Neuron (in vitro differentiated cells): ENCODE measurements around the gene CWC22.
"Not testable (repeated sequence)": the region's sequence is repeated elsewhere in the genome, so short reads cannot be mapped to it uniquely, and the experiment has no call there.

ENCODE experiments used
- H2AFZ ChIP-seq: one replicate; pipeline ENCODE4 v1.6.1; 2013; ENCODE audit warnings: low read depth, mild to moderate bottlenecking, inconsistent platforms, low read length, moderate library complexity
- H3K27me3 ChIP-seq: one replicate; pipeline ENCODE4 v1.6.1; 2013; ENCODE audit warnings: low read length; ENCODE audit not compliant: insufficient read depth
- H3K36me3 ChIP-seq: one replicate; pipeline ENCODE4 v1.6.1; 2013; ENCODE audit warnings: low read length; ENCODE audit not compliant: insufficient read depth
- H3K4me1 ChIP-seq: one replicate; pipeline ENCODE4 v1.6.1; 2013; ENCODE audit warnings: low read length; ENCODE audit not compliant: insufficient read depth
- H3K4me3 ChIP-seq: 2 replicates; pipeline ENCODE4 v1.5.1; 2013; ENCODE audit warnings: mild to moderate bottlenecking, low read length, moderate library complexity
- H3K9me3 ChIP-seq: one replicate; pipeline ENCODE4 v1.6.1; 2013; ENCODE audit warnings: low read length

CWC22 gene

DNA sequence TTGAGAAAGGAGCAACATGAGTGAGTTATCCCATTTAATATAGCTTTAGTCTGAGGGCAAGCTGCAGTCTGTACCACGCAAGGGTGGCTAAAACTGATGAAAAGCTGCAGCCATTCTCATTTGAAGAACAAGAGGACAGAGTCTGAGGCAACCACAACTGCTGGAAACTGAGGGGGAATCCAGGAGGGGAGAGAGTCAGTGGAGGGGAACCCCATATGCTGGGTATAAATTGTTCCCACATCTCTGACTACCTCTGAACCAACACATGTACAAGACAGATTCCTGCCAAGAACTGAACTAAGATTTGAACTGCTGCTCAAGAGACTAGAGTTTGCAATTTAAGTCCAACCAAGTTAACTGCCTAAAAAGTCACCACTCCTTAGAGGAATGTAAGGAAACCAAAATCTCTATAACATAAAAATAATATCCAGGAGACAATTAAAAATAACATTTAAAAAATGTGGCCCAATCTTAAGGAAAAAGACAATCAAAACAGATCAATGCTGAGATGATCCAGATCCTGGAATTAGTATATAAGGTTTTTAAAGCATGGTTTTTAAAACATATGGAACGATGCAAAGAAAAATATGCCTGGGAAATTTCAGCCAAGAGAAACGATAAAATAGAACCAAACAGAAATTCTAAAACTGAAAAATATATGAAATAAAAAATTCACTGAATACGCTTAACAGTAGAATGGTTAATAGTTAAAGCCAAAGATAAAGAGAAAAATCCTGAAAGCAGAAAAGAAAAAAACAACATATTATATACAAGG lies 11.2 kb downstream of the CWC22 start:
- Histone ChIP-seq H2AFZ (no peak overlapping the region), H3K36me3 (peaks cover 32% of the 10 kb centered on the region), H3K4me3 (no peak overlapping the region), H3K27me3 (no peaks in the 10 kb centered on the region), H3K4me1 (no peaks in the 10 kb centered on the region), H3K9me3 (no peaks in the 10 kb centered on the region)

DNA sequence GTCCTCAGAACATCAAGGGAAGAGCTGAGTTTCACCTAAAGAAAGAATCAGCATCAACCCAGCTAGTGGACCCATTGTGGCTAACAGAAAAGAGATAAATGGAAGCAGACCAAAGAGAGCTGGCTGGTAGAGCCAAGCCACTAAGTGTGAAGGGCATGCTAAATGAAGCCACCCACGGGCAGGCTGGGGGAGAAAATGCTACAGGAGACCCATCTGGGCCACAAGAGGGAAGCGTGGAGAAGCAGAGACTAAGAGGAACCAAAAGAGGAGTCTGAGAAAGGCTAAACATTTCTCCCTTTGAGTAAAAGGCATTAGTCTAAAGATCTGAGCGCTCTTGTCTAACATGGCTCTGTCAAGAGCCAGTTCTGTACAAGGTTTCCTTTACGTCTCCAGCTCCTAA lies 15.8 kb downstream of the CWC22 start:
- no peaks in the 10 kb centered on the region for H3K9me3 ChIP-seq
- H3K4me1 ChIP-seq: no peaks in the 10 kb centered on the region
- no peak overlapping the region for H3K4me3 ChIP-seq
- H3K36me3 ChIP-seq: peaks cover 41% of the 10 kb centered on the region
- H3K27me3 ChIP-seq: no peaks in the 10 kb centered on the region
- no peak overlapping the region for H2AFZ ChIP-seq

DNA sequence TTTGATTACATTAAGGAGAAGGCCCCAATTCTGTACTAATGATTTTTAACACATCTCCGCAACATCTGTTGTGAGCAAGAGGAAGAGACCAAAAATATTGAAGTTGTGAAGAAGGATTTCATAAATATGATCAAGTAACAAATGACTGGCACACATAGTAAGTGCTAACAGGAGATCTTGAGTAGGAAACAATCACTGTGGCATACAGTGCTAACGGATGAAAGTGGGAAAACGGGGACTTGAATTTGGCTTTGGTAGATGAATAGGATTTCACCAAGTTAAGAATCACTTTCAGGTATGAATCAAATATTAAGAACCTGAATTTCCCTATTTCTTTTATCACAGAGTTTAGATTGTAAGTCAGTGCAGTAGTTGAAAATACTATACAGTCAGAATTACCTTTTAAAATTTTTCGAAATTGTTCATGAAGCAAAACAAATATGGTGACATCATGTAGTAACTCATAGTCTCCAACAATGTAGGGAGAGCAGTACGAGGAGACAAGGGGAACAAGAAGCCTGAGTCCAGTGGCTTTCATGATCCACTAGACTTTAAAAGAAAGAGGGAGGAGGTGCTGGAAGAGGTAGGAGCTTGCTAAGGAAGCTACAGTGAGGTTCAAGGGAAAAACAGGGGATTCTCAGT lies 16.3 kb downstream of the CWC22 start:
- H3K27me3 ChIP-seq: no peaks in the 10 kb centered on the region
- peaks cover 46% of the 10 kb centered on the region for H3K36me3 ChIP-seq
- no peak overlapping the region for H2AFZ ChIP-seq
- H3K4me3 ChIP-seq: no peak overlapping the region
- no peaks in the 10 kb centered on the region for H3K9me3 ChIP-seq
- H3K4me1 ChIP-seq: no peaks in the 10 kb centered on the region

DNA sequence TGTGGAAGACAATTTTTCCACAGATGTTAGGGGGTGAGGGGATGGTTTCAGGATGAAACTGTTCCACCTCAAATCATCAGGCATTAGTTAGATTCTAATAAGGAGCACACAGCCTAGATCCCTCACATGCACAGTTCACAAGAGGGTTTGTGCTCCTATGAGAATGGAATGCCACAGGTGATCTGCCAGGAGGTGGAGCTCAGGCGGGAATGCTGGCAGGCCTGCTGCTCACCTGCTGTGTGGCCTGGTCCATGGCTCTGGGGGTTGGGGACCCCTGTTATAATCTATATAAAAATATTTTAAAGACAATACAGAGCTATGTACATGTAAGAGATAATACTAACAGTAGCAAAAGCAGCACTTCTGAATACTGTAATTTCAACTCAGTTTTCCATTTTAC lies 19.2 kb downstream of the CWC22 start:
- Histone ChIP-seq H3K4me1 (no peaks in the 10 kb centered on the region), H2AFZ (no peak overlapping the region), H3K36me3 (peaks cover 64% of the 10 kb centered on the region), H3K9me3 (no peaks in the 10 kb centered on the region), H3K4me3 (no peak overlapping the region), H3K27me3 (no peaks in the 10 kb centered on the region)

DNA sequence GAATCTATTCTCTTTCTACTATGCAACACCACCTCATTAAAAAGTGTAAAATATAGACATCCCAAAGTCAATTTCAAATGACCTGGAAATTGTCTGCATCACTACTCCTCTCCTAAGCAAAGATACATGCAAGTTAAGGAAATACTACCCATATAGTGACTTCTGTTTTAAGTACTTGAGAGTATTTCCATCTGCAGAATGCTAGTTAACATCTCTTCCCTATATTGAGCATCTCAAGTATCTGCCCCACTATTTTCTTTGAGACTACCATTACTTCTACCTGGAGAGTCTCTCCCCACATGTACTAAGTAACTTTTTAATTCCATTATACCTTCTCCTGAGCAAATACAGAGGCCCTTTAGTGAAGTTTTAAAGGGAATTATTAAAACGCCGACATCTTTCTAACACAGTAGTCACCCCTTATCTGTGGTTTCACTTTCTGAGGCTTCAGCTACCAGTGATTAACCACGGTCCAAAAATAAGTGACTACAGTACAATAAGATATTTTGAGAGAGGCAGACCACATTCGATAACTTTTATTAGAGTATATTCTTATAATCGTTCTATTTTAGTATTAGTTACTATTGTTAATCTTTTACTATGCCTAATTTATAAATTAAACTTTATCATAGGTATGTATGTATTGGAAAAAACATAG lies 21.8 kb downstream of the CWC22 start:
- no peaks in the 10 kb centered on the region for H3K9me3 ChIP-seq
- H3K4me1 ChIP-seq: no peaks in the 10 kb centered on the region
- no peaks in the 10 kb centered on the region for H3K27me3 ChIP-seq
- no peak overlapping the region for H3K4me3 ChIP-seq
- H2AFZ ChIP-seq: no peak overlapping the region
- peaks cover 67% of the 10 kb centered on the region for H3K36me3 ChIP-seq

DNA sequence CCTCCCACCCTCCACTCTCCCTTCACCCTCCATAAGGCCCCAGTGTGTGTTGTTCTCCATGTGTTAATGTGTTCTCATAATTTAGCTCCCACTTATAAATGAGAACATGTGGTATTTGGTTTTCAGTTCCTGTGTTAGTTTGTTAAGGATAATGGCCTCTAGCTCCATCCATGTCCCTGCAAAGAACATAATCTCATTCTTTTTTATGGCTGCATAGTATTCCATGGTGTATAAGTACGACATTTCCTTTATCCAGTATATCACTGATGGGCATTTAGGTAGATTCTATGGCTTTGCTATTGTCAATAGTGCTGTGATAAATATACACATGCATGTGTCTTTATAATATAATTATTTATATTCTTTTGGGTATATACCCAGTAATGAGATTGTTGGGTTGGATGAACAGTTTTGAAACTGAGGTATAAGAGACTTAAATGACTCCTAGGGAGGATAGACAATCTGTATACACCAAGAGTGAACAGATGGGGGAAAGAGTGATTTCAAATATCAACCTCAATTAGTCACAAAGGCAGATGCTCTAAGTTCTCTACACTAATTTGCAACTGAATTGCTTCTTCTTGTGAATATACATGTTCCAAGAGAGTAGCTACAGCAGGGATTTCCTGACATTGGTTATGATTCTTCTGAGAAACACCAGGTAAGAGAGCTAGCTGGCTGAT lies 23.7 kb downstream of the CWC22 start:
- Histone ChIP-seq H3K36me3 (peaks cover 79% of the 10 kb centered on the region), H2AFZ (no peak overlapping the region), H3K9me3 (no peaks in the 10 kb centered on the region), H3K27me3 (no peaks in the 10 kb centered on the region), H3K4me1 (no peaks in the 10 kb centered on the region), H3K4me3 (no peak overlapping the region)

DNA sequence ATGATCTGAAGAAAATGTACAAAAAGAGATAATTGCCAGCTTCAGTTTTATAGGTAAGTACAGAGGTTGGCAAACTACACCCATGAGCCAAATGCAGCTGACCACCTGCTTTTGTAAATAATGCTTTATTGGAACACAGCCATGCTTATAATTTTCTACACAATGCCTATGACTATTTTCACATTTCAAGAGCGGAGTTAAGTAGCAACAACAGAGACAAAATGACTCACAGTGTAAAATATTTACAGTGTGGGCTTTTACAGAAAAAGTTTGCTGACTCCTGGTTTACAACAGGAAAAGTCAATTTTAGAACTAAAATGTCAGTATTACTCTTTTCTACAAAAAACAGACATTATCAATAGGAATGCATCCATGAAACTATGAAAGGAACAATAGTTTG lies 26.0 kb downstream of the CWC22 start:
- H2AFZ ChIP-seq: no peak overlapping the region
- no peak overlapping the region for H3K4me3 ChIP-seq
- H3K9me3 ChIP-seq: peaks cover 3% of the 10 kb centered on the region
- H3K36me3 ChIP-seq: peaks cover 76% of the 10 kb centered on the region
- no peaks in the 10 kb centered on the region for H3K27me3 ChIP-seq
- H3K4me1 ChIP-seq: no peaks in the 10 kb centered on the region

DNA sequence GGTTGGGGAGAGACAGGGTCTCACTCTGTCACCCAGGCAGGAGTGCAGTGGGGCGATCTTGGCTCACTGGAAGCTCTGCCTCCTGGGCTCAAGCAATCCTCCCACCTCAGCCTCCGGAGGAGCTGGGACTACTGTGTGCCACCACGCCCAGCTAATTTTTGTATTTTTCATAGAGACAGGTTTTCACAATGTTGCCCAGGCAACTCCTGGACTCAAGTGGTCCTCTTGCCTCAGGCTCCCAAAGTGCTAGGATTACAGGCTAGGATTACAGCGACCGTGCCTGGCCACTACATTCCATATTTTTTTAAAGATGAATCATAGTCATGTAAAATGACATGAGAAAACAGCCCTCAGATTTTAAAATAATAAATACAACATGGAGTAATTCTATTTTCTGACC lies 32.3 kb downstream of the CWC22 start:
- Histone ChIP-seq H3K36me3 (peaks cover 64% of the 10 kb centered on the region), H3K4me1 (no peaks in the 10 kb centered on the region), H3K4me3 (no peak overlapping the region), H2AFZ (no peak overlapping the region), H3K27me3 (no peaks in the 10 kb centered on the region), H3K9me3 (peaks cover 3% of the 10 kb centered on the region)

DNA sequence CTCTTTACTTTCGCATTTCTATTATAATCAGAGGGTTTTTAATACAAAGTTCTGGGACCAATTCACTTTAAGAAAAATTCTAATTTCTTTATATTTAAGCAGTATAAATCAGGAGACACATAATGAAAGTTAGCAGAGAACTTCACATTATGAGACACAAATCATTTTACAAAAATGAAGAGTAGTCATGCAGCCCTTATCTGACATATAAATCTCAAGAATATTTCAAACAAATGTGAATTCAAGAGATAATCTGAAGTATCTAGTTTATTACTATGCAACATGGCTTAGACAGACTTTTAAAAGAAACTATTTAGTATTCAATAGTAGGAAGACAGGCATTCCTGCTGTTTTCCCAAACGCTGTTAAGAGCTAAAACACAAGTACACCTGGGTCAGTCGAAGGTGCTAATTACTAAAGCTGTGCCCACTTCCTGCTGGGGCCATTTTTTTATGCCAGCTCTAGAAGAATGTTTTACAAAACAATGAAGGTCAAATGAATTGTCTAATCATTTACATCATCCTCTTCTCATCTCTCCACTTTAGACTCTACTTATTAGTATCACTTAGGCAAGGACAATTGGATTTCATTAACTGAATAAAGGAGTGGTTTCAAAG lies 40.2 kb downstream of the CWC22 start:
- H3K4me1 ChIP-seq: peaks cover 6% of the 10 kb centered on the region
- no peak overlapping the region for H3K4me3 ChIP-seq
- no peak overlapping the region for H2AFZ ChIP-seq
- H3K9me3 ChIP-seq: no peaks in the 10 kb centered on the region
- peaks cover 63% of the 10 kb centered on the region for H3K36me3 ChIP-seq
- H3K27me3 ChIP-seq: no peaks in the 10 kb centered on the region

DNA sequence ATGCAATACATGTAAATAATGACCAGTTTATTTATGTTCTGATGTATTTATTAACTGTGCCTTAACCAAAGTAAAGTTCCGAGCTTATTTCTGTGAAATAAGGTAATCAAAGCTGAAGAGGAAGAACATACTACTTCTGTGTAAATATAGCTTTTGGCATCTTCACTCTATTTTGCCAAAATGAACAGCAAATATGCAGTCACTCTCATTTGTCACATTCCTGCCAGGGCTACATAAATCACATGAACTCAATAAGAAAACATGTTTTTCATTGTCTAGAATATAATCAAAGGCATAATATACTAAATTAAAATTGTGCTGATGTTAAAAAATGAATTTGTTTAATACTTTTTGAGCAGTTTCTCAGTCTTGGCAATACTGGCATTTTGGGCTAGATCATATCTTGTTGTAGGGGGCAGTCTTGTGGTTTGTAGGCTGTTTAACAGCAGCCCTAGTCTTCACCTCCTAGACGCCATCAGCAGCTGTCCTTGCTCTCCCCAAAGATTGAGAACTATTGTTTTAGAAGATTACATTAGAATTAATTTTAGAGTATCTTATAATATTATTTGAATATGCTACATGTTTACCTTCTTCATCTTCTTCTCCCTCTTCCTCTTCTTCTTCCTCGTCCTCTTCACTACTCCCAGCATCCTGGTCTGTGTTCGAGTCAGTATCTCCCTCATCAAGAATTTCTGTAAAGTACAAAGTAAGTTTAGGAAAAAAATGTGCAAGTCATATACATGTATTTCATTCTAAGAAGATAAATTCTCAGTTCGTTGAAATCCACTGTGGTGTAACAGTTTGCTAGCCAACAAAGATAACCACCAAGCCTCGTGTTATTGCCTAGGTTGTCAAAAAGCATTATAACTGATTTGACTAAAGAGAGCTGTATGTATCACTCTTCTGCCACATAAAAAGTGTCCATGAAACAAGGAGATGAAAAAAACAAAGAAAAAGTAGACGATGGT lies 41.5 kb downstream of the CWC22 start:
- H3K36me3 ChIP-seq: peaks cover 56% of the 10 kb centered on the region
- no peak overlapping the region for H3K4me3 ChIP-seq
- H3K9me3 ChIP-seq: no peaks in the 10 kb centered on the region
- no peaks in the 10 kb centered on the region for H3K27me3 ChIP-seq
- peaks cover 6% of the 10 kb centered on the region for H3K4me1 ChIP-seq
- no peak overlapping the region for H2AFZ ChIP-seq

DNA sequence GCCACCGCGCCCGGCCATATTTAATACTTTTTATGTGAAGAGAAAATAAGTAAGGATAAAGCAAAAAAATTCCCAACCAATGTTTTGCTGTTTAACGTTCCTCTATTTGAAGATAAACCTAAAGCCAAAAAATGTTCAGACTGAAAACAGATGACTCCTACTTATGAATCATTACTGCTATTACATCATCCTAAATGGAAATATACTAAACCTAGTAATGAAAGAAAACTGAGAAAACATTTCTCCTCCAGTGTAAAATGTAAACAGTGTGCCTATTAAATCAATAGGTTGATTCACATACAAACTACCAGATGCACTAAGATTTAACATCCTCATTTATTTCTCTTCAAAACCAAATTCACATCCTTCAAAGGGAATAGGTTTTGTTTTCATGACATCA lies 43.5 kb downstream of the CWC22 start:
- Histone ChIP-seq H3K27me3 (no peaks in the 10 kb centered on the region), H3K36me3 (peaks cover 45% of the 10 kb centered on the region), H3K4me3 (no peak overlapping the region), H3K4me1 (peaks cover 6% of the 10 kb centered on the region), H3K9me3 (no peaks in the 10 kb centered on the region), H2AFZ (no peak overlapping the region)

DNA sequence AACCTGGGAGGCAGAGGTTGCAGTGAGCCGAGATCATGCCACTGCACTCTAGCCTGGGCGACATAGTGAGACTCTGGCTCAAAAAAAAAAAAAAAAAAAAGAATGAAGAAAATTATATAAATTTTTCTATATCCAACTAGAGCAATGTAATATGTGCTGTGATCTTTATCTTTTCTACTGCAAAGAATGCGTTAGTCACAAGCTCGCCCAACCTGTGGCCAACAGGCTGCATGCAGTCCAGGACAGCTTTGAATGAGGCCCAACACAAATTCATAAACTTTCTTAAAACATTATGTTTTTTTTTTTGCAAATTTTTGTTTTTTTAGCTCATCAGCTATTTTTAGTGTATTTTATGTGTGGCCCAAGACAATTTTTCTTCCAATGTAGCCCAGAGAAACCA lies 48.8 kb downstream of the CWC22 start:
- H2AFZ ChIP-seq: not testable (repeated sequence)

More for the DNA sequence above, 48.8 kb downstream of the CWC22 start:
- H3K4me3 ChIP-seq, H3K4me1 ChIP-seq, H3K27me3 ChIP-seq, H3K9me3 ChIP-seq: not testable (repeated sequence)
- H3K36me3 ChIP-seq: peaks cover 31% of the 10 kb centered on the region
